HAP-1 (cell line): ENCODE data around the gene PRUNE2.

Experiments used
- DNase-seq, 2 experiments: peaks; one replicate each; pipeline ENCODE4 v3.0.0-alpha.2; 2016 to 2020; ENCODE audit warnings: low spot score in 2 of 2
- H3K27me3 ChIP-seq: fragments of 250-450 bp; sonication (Bioruptor Pico); 2 replicates; pipeline ENCODE4 v1.5.1; 2020; ENCODE audit warnings: low read depth, mild to moderate bottlenecking, moderate library complexity
- H3K36me3 ChIP-seq: fragments of 250-450 bp; sonication (Bioruptor Pico); replicated peaks from 2 replicates; pipeline ENCODE4 v1.5.1; 2020; ENCODE audit warnings: mild to moderate bottlenecking
- H3K4me1 ChIP-seq: fragments of 250-450 bp; sonication (Bioruptor Pico); 2 replicates; pipeline ENCODE4 v1.5.1; 2020; ENCODE audit warnings: mild to moderate bottlenecking
- H3K4me3 ChIP-seq: fragments of 250-450 bp; sonication (Bioruptor Pico); 2 replicates; pipeline ENCODE4 v1.5.1; 2020; ENCODE audit warnings: mild to moderate bottlenecking, moderate library complexity
- H3K9me3 ChIP-seq: fragments of 250-450 bp; sonication (Bioruptor Pico); 2 replicates; pipeline ENCODE4 v1.5.1; 2020; ENCODE audit warnings: mild to moderate bottlenecking, moderate library complexity
- in situ Hi-C: fragments of 300-500 bp; cut with MboI; formaldehyde crosslinking; loops from 3 replicates; pipeline ENCODE4 v1.14.3; 2020; ENCODE audit warnings: low sequenced_read_pairs, inconsistent platforms, mixed read lengths

Gene PRUNE2

GRCh38 chr9:76650692-76651091 lies 255.2 kb downstream of the PRUNE2 start:
- no peaks in the 10 kb centered on the region for H3K9me3 ChIP-seq
- H3K27me3 ChIP-seq, result 0 out of 2 replicates have a peak, but pooled peaks cover 2% of the 10 kb centered on the region
- no peak for DNase-seq
- no peaks in the 10 kb centered on the region for H3K4me1 ChIP-seq
- H3K36me3 ChIP-seq, result no peaks in the 10 kb centered on the region
- no peak overlapping the region for H3K4me3 ChIP-seq
- in situ Hi-C loops, result no loop called here

DNA sequence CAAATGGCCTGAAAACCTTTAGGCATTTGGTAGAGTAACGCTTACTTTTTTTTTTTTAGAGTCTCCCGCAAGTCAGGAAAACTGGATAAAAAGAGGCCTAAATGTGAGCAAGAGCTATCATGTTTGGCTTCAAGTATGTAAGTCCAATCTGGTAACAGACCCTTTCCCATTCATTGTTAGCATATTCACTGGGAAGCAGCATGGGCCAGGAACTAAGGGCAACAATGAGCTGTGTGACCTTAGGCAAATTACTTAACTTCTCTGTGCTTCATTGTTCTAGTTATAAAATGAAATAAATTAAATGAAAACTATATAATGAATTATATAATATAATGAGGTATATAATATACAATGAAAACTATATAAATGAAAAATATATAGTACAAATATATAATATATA lies 256.0 kb downstream of the PRUNE2 start:
- no peak for DNase-seq
- 0 out of 2 replicates have a peak, but pooled peaks cover 2% of the 10 kb centered on the region for H3K27me3 ChIP-seq
- H3K9me3 ChIP-seq, result no peaks in the 10 kb centered on the region
- H3K36me3 ChIP-seq, result no peaks in the 10 kb centered on the region
- H3K4me3 ChIP-seq, result no peak overlapping the region
- in situ Hi-C loops, result no loop called here
- no peaks in the 10 kb centered on the region for H3K4me1 ChIP-seq

GRCh38 chr9:76646249-76646648 lies 259.7 kb downstream of the PRUNE2 start:
- no peaks in the 10 kb centered on the region for H3K4me1 ChIP-seq
- in situ Hi-C loops, result no loop called here
- H3K9me3 ChIP-seq, result no peaks in the 10 kb centered on the region

GRCh38 chr9:76644647-76645250 lies 261.2 kb downstream of the PRUNE2 start:
- in situ Hi-C loops, result no loop called here
- H3K4me1 ChIP-seq, result no peaks in the 10 kb centered on the region

More at GRCh38 chr9:76646249-76646648, 259.7 kb downstream of the PRUNE2 start:
- 0 out of 2 replicates have a peak, but pooled peaks cover 2% of the 10 kb centered on the region for H3K27me3 ChIP-seq
- no peaks in the 10 kb centered on the region for H3K36me3 ChIP-seq
- no peak overlapping the region for H3K4me3 ChIP-seq
- DNase-seq, result no peak

GRCh38 chr9:76644171-76644570 lies 261.7 kb downstream of the PRUNE2 start:
- in situ Hi-C loops, result no loop called here
- DNase-seq, result no peak
- H3K27me3 ChIP-seq, result no peaks in the 10 kb centered on the region
- H3K4me1 ChIP-seq, result no peaks in the 10 kb centered on the region
- no peaks in the 10 kb centered on the region for H3K9me3 ChIP-seq
- no peaks in the 10 kb centered on the region for H3K36me3 ChIP-seq
- no peak overlapping the region for H3K4me3 ChIP-seq

More at GRCh38 chr9:76644647-76645250, 261.2 kb downstream of the PRUNE2 start:
- Histone ChIP-seq H3K27me3 (no peaks in the 10 kb centered on the region), H3K9me3 (no peaks in the 10 kb centered on the region), H3K36me3 (no peaks in the 10 kb centered on the region), H3K4me3 (no peak overlapping the region)
- DNase-seq, result no peak

DNA sequence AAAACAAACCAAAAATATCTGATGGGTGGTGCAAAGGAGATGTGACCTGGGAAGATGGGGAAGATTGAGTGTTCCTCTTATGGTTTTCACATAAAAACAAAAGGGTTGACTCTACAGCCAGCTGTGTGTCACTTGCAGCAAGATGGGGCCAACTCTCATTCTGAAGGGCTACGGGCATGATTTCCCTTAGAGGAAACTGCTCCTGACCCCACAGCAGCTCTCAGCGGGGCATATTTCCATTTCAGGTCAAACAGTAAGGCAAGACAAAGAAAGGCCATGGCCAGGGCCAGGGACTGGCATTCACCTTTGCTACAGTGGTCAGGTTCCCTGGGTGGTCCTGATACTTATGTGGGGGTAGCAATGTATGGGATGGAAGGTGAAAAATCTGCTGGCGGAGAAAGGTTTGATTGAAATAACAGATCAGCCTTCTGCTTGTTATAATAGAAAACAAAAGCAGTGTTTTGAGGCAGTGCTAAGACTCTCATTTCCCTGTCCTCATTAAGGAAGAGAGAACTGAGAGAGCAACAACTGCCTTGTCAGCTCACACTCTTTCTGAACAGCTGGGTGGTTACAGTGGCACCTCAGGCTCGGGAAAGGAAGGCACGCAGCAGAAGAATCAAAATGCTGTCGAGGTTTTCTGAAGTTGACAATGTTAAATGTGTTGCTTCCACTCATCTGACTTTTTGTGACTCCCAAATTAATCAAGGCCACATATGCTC lies 262.4 kb downstream of the PRUNE2 start:
- Histone ChIP-seq H3K27me3 (no peaks in the 10 kb centered on the region), H3K9me3 (no peaks in the 10 kb centered on the region), H3K4me1 (no peaks in the 10 kb centered on the region), H3K4me3 (no peak overlapping the region), H3K36me3 (no peaks in the 10 kb centered on the region)
- in situ Hi-C loops, result no loop called here
- DNase-seq, result no peak

GRCh38 chr9:76642701-76643209 lies 263.2 kb downstream of the PRUNE2 start:
- no peaks in the 10 kb centered on the region for H3K4me1 ChIP-seq
- H3K27me3 ChIP-seq, result no peaks in the 10 kb centered on the region
- DNase-seq, result no peak
- no peaks in the 10 kb centered on the region for H3K36me3 ChIP-seq
- in situ Hi-C loops, result no loop called here
- no peak overlapping the region for H3K4me3 ChIP-seq
- H3K9me3 ChIP-seq, result no peaks in the 10 kb centered on the region

- Histone ChIP-seq H3K36me3 (no peaks in the 10 kb centered on the region), H3K9me3 (no peaks in the 10 kb centered on the region), H3K4me1 (no peaks in the 10 kb centered on the region), H3K27me3 (no peaks in the 10 kb centered on the region), H3K4me3 (no peak overlapping the region)
- in situ Hi-C loops, result no loop called here
- no peak for DNase-seq
These were observed 263.8 kb downstream of the PRUNE2 start for GRCh38 chr9:76642074-76642473.

DNA sequence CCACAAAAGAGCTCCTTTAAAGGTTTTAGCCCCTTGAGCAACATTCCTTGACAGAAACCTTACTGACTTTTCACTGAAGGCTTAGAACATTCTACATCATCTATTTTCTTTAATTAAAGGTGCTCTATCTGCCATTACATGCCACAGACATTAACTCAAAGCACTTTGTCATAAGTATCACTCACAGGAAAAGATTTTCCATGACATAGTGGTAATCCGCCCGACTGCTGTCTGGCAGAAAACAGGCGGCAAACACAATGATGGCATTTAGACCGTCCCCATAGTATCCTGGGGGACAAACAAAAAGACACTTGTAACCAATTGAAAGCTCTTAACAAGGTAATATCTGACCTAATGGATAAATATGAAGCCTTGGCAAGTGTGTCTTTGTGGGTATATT lies 267.9 kb downstream of the PRUNE2 start:
- H3K4me3 ChIP-seq, result no peak overlapping the region
- no peaks in the 10 kb centered on the region for H3K36me3 ChIP-seq
- H3K9me3 ChIP-seq, result no peaks in the 10 kb centered on the region
- in situ Hi-C loops, result no loop called here
- no peaks in the 10 kb centered on the region; the same call in 1 of the 2 replicates for H3K27me3 ChIP-seq
- H3K4me1 ChIP-seq, result no peaks in the 10 kb centered on the region
- no peak for DNase-seq

GRCh38 chr9:76637416-76637815 lies 268.5 kb downstream of the PRUNE2 start:
- no peaks in the 10 kb centered on the region for H3K4me1 ChIP-seq
- DNase-seq, result no peak
- H3K9me3 ChIP-seq, result no peaks in the 10 kb centered on the region
- H3K4me3 ChIP-seq, result no peak overlapping the region
- H3K27me3 ChIP-seq, result no peaks in the 10 kb centered on the region; the same call in 1 of the 2 replicates
- no peaks in the 10 kb centered on the region for H3K36me3 ChIP-seq
- in situ Hi-C loops, result no loop called here

DNA sequence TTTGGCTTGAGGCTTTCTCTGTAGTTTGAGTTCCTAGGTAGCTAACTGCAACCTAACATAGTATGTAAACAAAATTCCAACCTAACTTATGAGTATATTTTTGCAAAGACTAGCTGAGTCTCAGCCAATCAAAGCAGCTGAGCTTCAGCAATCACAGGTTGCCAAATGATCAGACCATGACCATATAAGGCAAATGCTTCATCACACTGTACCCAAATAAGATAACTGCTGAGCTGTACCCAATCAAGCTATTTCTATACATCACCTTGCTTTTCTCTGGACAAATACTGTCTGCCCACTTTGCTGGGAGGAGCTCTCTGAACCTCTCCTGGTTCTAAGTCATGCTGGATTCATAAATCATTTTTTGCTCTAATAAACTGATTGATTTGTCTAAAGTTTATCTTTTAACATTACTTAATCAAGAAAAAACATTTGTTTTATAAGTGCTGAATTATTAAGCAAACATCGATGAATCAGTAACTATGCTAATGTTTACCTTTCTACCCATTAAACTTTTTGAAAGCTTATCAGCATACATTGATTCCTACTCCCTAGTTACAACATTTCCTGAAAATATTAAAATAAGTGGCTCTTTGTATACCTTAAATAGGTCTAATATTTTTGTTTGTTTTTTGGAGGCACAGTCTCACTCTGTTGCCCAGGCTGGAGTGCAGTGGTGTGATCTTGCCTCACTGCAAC lies 271.4 kb downstream of the PRUNE2 start:
- in situ Hi-C loops, result no loop called here
- H3K9me3 ChIP-seq, result no peaks in the 10 kb centered on the region
- no peak for DNase-seq
- no peaks in the 10 kb centered on the region for H3K36me3 ChIP-seq
- H3K4me3 ChIP-seq, result no peak overlapping the region
- no peaks in the 10 kb centered on the region; the same call in 1 of the 2 replicates for H3K27me3 ChIP-seq
- no peaks in the 10 kb centered on the region for H3K4me1 ChIP-seq

DNA sequence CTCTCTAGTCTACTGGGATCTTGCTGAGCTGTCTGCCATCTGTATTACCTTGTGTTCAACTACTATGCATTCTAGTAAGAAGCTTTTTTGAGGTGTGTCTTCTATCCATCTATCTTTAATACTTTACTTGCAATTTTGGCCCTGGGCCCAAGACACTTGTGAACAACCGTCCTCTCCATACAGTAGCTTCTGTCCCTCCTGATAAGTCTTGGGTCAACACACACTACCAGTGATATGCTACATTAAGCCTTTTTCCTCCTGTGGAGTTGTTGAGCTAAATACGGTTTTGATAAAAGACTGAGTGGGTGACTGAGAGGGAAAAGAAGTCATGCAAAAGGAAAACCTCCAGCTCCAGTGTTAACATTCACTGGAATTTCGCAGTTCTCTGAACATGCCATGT lies 275.0 kb downstream of the PRUNE2 start:
- H3K27me3 ChIP-seq, result no peaks in the 10 kb centered on the region; the same call in 1 of the 2 replicates
- in situ Hi-C loops, result no loop called here
- H3K36me3 ChIP-seq, result no peaks in the 10 kb centered on the region
- no peaks in the 10 kb centered on the region for H3K9me3 ChIP-seq
- DNase-seq, result no peak
- H3K4me3 ChIP-seq, result no peak overlapping the region
- H3K4me1 ChIP-seq, result no peaks in the 10 kb centered on the region

DNA sequence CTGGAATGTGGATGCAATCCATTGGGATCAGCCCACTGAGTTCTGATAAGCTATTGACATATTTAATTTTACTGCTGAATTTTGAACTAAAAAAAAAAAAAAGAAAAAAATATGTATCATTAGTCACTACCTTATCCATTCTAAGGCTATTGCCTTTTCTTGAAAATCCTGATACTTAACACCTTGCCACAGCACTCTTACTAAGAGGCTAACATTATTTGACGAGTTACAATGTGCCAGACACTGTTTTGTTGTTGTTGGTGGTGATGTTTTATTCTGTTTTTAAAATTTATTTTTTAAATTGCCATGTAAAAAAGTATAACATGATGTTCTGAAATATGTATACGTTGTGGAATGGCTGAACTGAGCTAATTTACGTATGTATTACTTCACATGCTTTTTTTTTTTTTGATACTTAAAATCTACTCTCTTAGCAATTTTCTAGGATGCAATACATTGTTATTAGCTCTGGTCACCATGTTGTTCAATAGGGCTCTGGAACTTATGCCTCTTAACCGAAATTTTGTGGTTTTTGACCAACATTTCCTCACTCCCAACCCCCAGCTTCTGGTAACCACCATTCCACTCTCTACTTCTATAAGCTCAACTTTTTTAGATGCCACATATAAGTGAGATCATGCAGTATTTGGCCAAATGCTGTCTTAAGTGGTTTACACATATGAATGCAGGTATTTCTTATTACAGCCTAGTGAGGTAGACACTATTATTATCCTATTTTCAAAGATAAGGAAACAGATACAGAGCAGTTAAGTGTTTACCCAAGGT lies 276.5 kb downstream of the PRUNE2 start:
- no peaks in the 10 kb centered on the region for H3K27me3 ChIP-seq
- H3K36me3 ChIP-seq, result no peaks in the 10 kb centered on the region
- no peaks in the 10 kb centered on the region for H3K9me3 ChIP-seq
- in situ Hi-C loops, result no loop called here
- no peak overlapping the region for H3K4me3 ChIP-seq
- H3K4me1 ChIP-seq, result no peaks in the 10 kb centered on the region
- DNase-seq, result no peak
